Endothelial cell (in vitro differentiated cells): ENCODE results near the gene ZSWIM4. TPM values are rescaled to one million over a fixed set of nuclear protein-coding genes. Genes with fewer than 3 reads are reported as not detected.

Experiments
- DNase-seq: peaks from one replicate; pipeline ENCODE4 v3.0.0; 2021; ENCODE audit warnings: low spot score
- H3K27ac Mint-ChIP-seq: one replicate; pipeline ENCODE4 v1.8.0; 2021; ENCODE audit warnings: mixed read lengths, inconsistent platforms; ENCODE audit not compliant: unreplicated experiment
- H3K27me3 Mint-ChIP-seq: one replicate; pipeline ENCODE4 v1.8.0; 2021; ENCODE audit warnings: mild to moderate bottlenecking, moderate library complexity, mixed read lengths, inconsistent platforms; ENCODE audit not compliant: unreplicated experiment
- H3K36me3 Mint-ChIP-seq: one replicate; pipeline ENCODE4 v1.8.0; 2021; ENCODE audit warnings: mild to moderate bottlenecking, low read depth, mixed read lengths, inconsistent platforms; ENCODE audit not compliant: unreplicated experiment
- H3K4me1 Mint-ChIP-seq: one replicate; pipeline ENCODE4 v1.8.0; 2021; ENCODE audit warnings: mild to moderate bottlenecking, mixed read lengths, inconsistent platforms; ENCODE audit not compliant: unreplicated experiment
- H3K4me3 Mint-ChIP-seq: one replicate; pipeline ENCODE4 v1.8.0; 2021; ENCODE audit warnings: mild to moderate bottlenecking, mixed read lengths, inconsistent platforms; ENCODE audit not compliant: unreplicated experiment
- H3K9me3 Mint-ChIP-seq: one replicate; pipeline ENCODE4 v1.8.0; 2021; ENCODE audit warnings: mixed read lengths, inconsistent platforms; ENCODE audit not compliant: unreplicated experiment
- CTCF ChIP-seq: fragments of 200-600 bp; sonication (generic); IDR thresholded peaks from one replicate; pipeline ENCODE4 v1.5.0; 2021; ENCODE audit warnings: antibody characterized with exemption; ENCODE audit not compliant: unreplicated experiment
- total RNA-seq: library from RNA; stranded (reverse); fragmentation: NEBNext Ultra II Directional; extraction: Animal tissue kit (Norgen Biotek cat#: 25700); gene quantifications from one replicate; pipeline ENCODE4 v1.2.1, GENCODE V29; 2021; ENCODE audit not compliant: unreplicated experiment

Gene ZSWIM4
- total RNA-seq, 1 donor from 2014 or later = 43.7 TPM

GRCh38 chr19:13763265-13763664 lies 32.0 kb upstream of the ZSWIM4 start:
- Mint-ChIP-seq H3K27ac (no peak overlapping the region), H3K27me3 (peaks cover 15% of the 10 kb centered on the region), H3K9me3 (no peaks in the 10 kb centered on the region), H3K4me3 (no peak overlapping the region), H3K36me3 (peaks cover 38% of the 10 kb centered on the region), H3K4me1 (peaks cover 17% of the 10 kb centered on the region)
- no peak for DNase-seq
- TF ChIP-seq CTCF = no peak

- TF ChIP-seq CTCF = no peak
- Mint-ChIP-seq H3K4me1 (peaks cover 16% of the 10 kb centered on the region), H3K36me3 (peaks cover 34% of the 10 kb centered on the region), H3K27me3 (peaks cover 12% of the 10 kb centered on the region), H3K4me3 (peak within 1 kb of the TSS; percentile 97), H3K27ac (peak within 1 kb of the TSS; percentile 30), H3K9me3 (no peaks in the 10 kb centered on the region)
- DNase-seq = peak; percentile 69
These were observed 31.0 kb upstream of the ZSWIM4 start, which contains the start of gene MRI1 for GRCh38 chr19:13764101-13764807. MRI1 (plus strand) TSS chr19:13764522; CDS start chr19:13764589, 67 bp downstream.

- H3K4me3 Mint-ChIP-seq = peak overlapping the region; percentile 97
- DNase-seq = peak; percentile 27
- H3K27me3 Mint-ChIP-seq = peaks cover 13% of the 10 kb centered on the region
- H3K4me1 Mint-ChIP-seq = peaks cover 16% of the 10 kb centered on the region
- peak overlapping the region; percentile 4 for H3K27ac Mint-ChIP-seq
- no peak for TF ChIP-seq CTCF
- peaks cover 35% of the 10 kb centered on the region for H3K36me3 Mint-ChIP-seq
- no peaks in the 10 kb centered on the region for H3K9me3 Mint-ChIP-seq
These were observed 30.3 kb upstream of the ZSWIM4 start for GRCh38 chr19:13764821-13765394.

GRCh38 chr19:13765395-13766094 lies 29.7 kb upstream of the ZSWIM4 start:
- peaks cover 13% of the 10 kb centered on the region for H3K27me3 Mint-ChIP-seq
- peak overlapping the region; percentile 4 for H3K27ac Mint-ChIP-seq
- H3K9me3 Mint-ChIP-seq = no peaks in the 10 kb centered on the region
- H3K4me1 Mint-ChIP-seq = peaks cover 16% of the 10 kb centered on the region
- H3K36me3 Mint-ChIP-seq = peaks cover 34% of the 10 kb centered on the region
- H3K4me3 Mint-ChIP-seq = peak overlapping the region; percentile 97
- no peak for TF ChIP-seq CTCF
- DNase-seq = no peak
